ENCODE results near the gene PEX19. TPM values are rescaled to one million over a fixed set of nuclear protein-coding genes. Genes with fewer than 3 reads are reported as not detected.

The PEX19 gene
- total RNA-seq, 6 donors from 2014 or later: 28.3 to 69.1 (median 40.6) TPM

DNA sequence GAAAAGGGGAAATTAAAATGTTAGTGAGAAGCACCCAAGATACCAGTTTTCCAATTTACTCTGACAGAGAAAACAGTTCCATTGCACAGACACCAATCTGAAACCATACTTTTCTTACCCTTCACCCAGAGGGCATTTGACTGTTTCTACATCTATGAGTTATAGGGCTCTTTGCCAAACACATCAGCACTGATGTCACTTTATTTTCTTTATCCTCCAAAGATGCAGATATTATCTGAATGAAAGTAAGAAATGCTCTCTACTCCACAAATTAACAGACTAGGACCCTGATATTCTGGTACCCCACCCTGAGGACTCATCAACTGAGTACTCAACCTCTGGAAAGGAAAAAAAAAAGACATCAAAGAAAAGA, 24.2 kb upstream of the PEX19 start:
- TF ChIP-seq, protein P1, sequence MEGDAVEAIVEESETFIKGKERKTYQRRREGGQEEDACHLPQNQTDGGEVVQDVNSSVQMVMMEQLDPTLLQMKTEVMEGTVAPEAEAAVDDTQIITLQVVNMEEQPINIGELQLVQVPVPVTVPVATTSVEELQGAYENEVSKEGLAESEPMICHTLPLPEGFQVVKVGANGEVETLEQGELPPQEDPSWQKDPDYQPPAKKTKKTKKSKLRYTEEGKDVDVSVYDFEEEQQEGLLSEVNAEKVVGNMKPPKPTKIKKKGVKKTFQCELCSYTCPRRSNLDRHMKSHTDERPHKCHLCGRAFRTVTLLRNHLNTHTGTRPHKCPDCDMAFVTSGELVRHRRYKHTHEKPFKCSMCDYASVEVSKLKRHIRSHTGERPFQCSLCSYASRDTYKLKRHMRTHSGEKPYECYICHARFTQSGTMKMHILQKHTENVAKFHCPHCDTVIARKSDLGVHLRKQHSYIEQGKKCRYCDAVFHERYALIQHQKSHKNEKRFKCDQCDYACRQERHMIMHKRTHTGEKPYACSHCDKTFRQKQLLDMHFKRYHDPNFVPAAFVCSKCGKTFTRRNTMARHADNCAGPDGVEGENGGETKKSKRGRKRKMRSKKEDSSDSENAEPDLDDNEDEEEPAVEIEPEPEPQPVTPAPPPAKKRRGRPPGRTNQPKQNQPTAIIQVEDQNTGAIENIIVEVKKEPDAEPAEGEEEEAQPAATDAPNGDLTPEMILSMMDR (IDR thresholded peaks at IDR 0.05): no peak
- TF ChIP-seq POLR2AphosphoS5 (IDR thresholded peaks at IDR 0.05) (no peak), POLR2A (IDR thresholded peaks at IDR 0.05) (no peak)
- no peaks in the 10 kb centered on the region for H3K9me3 ChIP-seq
- H3K4me3 ChIP-seq: no peak overlapping the region
- peaks cover 81 to 100% (median 95%) of the 10 kb centered on the region in 4 donors for H3K36me3 ChIP-seq
- ATAC-seq (ENCODE audit: low FRiP score in 2 of 2) (no peak), DNase-seq (no peak)
- H3K27me3 ChIP-seq: no peaks in the 10 kb centered on the region
- no peak overlapping the region for H3K27ac ChIP-seq
- H3K4me1 ChIP-seq: no peaks in the 10 kb centered on the region

- H3K4me3 ChIP-seq: no peak overlapping the region
- no peaks in the 10 kb centered on the region for H3K4me1 ChIP-seq
- DNase-seq (no peak), ATAC-seq (ENCODE audit: low FRiP score in 2 of 2) (no peak)
- H3K36me3 ChIP-seq: peaks cover 78 to 100% (median 94%) of the 10 kb centered on the region in 4 donors
- no peak overlapping the region for H3K27ac ChIP-seq
- TF ChIP-seq, protein P1 (IDR thresholded peaks at IDR 0.05): no peak
- no peak for TF ChIP-seq EP300 (IDR thresholded peaks at IDR 0.05)
- TF ChIP-seq POLR2AphosphoS5 (IDR thresholded peaks at IDR 0.05): no peak
- TF ChIP-seq POLR2A (IDR thresholded peaks at IDR 0.05): no peak
- no peaks in the 10 kb centered on the region for H3K27me3 ChIP-seq
- 85 to 92% methylated on average over 4 of the region's 4 CpGs for WGBS, 2 donors
- no peaks in the 10 kb centered on the region for H3K9me3 ChIP-seq
Measured at GRCh38 chr1:160308451-160309184, 23.7 kb upstream of the PEX19 start.

DNA sequence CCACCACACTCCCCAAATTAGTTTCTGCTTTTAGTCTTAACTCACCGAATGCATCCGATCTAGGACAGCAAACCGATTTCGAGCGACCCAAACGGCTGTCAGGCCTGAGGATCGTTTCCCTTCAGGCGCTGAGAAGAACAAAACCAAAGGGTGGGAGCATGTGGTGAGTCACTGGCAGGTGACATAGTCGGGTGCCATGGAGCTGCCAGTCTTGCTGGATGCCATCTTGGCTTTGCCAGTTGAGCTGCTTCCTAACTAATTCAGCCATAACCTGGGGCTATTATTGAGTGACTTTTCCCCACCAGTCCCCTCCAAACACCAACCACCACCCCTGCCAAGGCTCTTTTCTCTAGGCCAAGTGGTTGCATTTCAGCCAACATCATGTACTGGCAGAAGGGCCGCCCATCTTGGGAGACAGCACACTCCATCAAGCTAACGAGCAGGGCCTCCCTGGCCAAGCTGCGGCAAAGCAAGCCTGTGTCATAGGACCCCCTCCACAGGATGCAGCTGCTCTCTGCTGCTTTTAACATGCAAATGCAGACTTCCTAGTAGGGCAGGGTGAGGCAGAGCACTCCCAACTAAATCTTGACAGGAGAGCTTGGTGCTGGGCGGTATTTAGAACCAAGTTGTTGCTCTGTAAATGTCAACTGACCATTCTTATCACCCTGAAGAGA, 22.3 kb upstream of the PEX19 start:
- Histone ChIP-seq H3K4me1 (no peaks in the 10 kb centered on the region), H3K27ac (no peak overlapping the region), H3K27me3 (no peaks in the 10 kb centered on the region), H3K4me3 (no peak overlapping the region), H3K9me3 (no peaks in the 10 kb centered on the region), H3K36me3 (peaks cover 69 to 100% (median 89%) of the 10 kb centered on the region in 4 donors)
- no peak for ATAC-seq (ENCODE audit: low FRiP score in 2 of 2)
- 92 to 99% methylated on average over 10 to 13 of the region's 13 CpGs for WGBS, 2 donors
- no peak for DNase-seq
- no peak for TF ChIP-seq POLR2A (IDR thresholded peaks at IDR 0.05)
- no peak for TF ChIP-seq EP300 (IDR thresholded peaks at IDR 0.05)
- TF ChIP-seq, protein P1 (IDR thresholded peaks at IDR 0.05): no peak
- TF ChIP-seq POLR2AphosphoS5 (IDR thresholded peaks at IDR 0.05): no peak

DNA sequence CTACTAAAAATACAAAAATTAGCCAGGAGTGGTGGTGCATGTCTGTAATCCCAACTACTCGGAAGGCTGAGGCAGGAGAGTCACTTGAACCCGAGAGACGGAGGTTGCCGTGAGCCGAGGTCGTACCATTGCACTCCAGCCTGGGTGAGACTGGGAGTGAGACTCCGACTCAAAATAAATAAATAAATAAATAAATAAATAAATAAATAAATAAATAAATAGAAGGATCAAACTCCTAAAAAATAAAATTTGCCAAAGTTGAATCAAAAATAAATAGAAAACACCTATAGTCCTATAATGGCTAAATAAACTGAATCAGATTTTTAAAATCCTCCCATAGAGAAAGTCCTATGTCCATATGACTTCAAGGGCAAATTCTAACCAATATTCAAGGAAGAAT, 15.2 kb upstream of the PEX19 start:
- Histone ChIP-seq H3K27me3 (no peaks in the 10 kb centered on the region), H3K4me1 (no peaks in the 10 kb centered on the region), H3K4me3 (no peak overlapping the region), H3K27ac (no peak overlapping the region), H3K9me3 (no peaks in the 10 kb centered on the region), H3K36me3 (peaks cover 46 to 98% (median 76%) of the 10 kb centered on the region in 4 donors)
- WGBS, 2 donors: 89 to 90% methylated on average over 7 of the region's 7 CpGs
- DNase-seq: no peak
- no peak for ATAC-seq (ENCODE audit: low FRiP score in 2 of 2)
- TF ChIP-seq, protein P1 (IDR thresholded peaks at IDR 0.05): no peak
- TF ChIP-seq POLR2AphosphoS5 (IDR thresholded peaks at IDR 0.05) (no peak), EP300 (IDR thresholded peaks at IDR 0.05) (no peak), POLR2A (IDR thresholded peaks at IDR 0.05) (no peak)
